Neural cell (in vitro differentiated cells): ENCODE data around the gene CACNA1I.
"Not testable (repeated sequence)": the region's sequence is repeated elsewhere in the genome, so short reads cannot be mapped to it uniquely, and the experiment has no call there.

Experiments used
- RAD21 ChIP-seq: fragments of 450-650 bp; conservative IDR thresholded peaks from 2 replicates; pipeline ENCODE4 v1.6.1; 2014; ENCODE audit warnings: antibody characterized with exemption, mild to moderate bottlenecking, moderate library complexity
- TAF1 ChIP-seq: IDR thresholded peaks from 2 replicates; pipeline ENCODE4 v1.6.1; 2012; ENCODE audit warnings: low read depth
- TF ChIP-seq, protein P1 (sequence below): fragments of 450-650 bp; IDR thresholded peaks from 2 replicates; pipeline ENCODE4 v1.5.1; 2014; ENCODE audit warnings: antibody characterized with exemption, mild to moderate bottlenecking, moderate library complexity; ENCODE audit not compliant: poor library complexity, severe bottlenecking

DNA sequence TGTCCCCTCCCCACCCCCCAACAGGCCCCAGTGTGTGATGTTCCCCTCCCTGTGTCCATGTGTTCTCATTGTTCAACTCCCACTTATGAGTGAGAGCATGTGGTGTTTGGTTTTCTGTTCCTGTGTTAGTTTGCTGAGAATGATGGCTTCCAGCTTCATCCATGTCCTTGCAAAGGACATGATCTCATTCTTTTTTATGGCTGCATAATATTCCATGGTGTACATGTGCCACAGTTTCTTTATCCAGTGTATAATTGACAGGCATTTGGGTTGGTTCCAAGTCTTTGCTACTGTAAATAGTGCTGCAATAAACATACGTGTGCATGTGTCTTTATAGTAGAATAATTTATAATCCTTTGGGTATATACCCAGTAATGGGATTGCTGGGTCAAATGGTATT is 163.5 kb downstream of the CACNA1I start:
- TF ChIP-seq, protein P1, sequence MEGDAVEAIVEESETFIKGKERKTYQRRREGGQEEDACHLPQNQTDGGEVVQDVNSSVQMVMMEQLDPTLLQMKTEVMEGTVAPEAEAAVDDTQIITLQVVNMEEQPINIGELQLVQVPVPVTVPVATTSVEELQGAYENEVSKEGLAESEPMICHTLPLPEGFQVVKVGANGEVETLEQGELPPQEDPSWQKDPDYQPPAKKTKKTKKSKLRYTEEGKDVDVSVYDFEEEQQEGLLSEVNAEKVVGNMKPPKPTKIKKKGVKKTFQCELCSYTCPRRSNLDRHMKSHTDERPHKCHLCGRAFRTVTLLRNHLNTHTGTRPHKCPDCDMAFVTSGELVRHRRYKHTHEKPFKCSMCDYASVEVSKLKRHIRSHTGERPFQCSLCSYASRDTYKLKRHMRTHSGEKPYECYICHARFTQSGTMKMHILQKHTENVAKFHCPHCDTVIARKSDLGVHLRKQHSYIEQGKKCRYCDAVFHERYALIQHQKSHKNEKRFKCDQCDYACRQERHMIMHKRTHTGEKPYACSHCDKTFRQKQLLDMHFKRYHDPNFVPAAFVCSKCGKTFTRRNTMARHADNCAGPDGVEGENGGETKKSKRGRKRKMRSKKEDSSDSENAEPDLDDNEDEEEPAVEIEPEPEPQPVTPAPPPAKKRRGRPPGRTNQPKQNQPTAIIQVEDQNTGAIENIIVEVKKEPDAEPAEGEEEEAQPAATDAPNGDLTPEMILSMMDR = not testable (repeated sequence)
- TF ChIP-seq RAD21, TAF1: not testable (repeated sequence)
